Neural cell (in vitro differentiated cells): ENCODE results near the gene YPEL1. TPM values are rescaled to one million over a fixed set of nuclear protein-coding genes. Genes with fewer than 3 reads are reported as not detected.

Source experiments
- H2AFZ ChIP-seq: fragments of 200-600, 300-800 bp; sonication (generic), shearing (Covaris generic); 2 replicates; pipeline ENCODE4 v1.6.0; 2014; ENCODE audit warnings: low read depth, mild to moderate bottlenecking, antibody characterized with exemption, low read length, moderate library complexity
- H3F3A ChIP-seq: fragments of 200-600 bp; shearing (Covaris generic); 2 replicates; pipeline ENCODE4 v1.6.1; 2016; ENCODE audit warnings: mild to moderate bottlenecking, moderate library complexity, mixed read lengths, antibody characterized with exemption, low read length; ENCODE audit not compliant: insufficient read depth, poor library complexity, severe bottlenecking
- H3K27ac ChIP-seq: fragments of 200-600, 300-800 bp; sonication (generic), shearing (Covaris generic); 2 replicates; pipeline ENCODE4 v1.5.1; 2014; ENCODE audit warnings: mild to moderate bottlenecking, low read length, moderate library complexity
- H3K27me3 ChIP-seq: fragments of 300-800, 200-600 bp; sonication (generic), shearing (Covaris generic); 2 replicates; pipeline ENCODE4 v1.6.0; 2014; ENCODE audit warnings: mild to moderate bottlenecking, low read depth, low read length, moderate library complexity; ENCODE audit not compliant: insufficient read depth
- H3K36me3 ChIP-seq: fragments of 300-800, 200-600 bp; sonication (generic), shearing (Covaris generic); 2 replicates; pipeline ENCODE4 v1.5.1; 2014; ENCODE audit warnings: mild to moderate bottlenecking, antibody characterized with exemption, low read length, moderate library complexity; ENCODE audit not compliant: insufficient read depth
- H3K4me2 ChIP-seq: fragments of 300-800, 200-600 bp; sonication (generic), shearing (Covaris generic); 2 replicates; pipeline ENCODE4 v1.6.0; 2014; ENCODE audit warnings: mild to moderate bottlenecking, low read length
- H3K4me3 ChIP-seq: fragments of 300-800, 200-600 bp; sonication (generic), shearing (Covaris generic); 2 replicates; pipeline ENCODE4 v1.5.1; 2014; ENCODE audit warnings: mild to moderate bottlenecking, low read length, moderate library complexity
- H3K79me2 ChIP-seq: fragments of 200-600 bp; shearing (Covaris generic); replicated peaks from 2 replicates; pipeline ENCODE4 v1.6.0; 2014; ENCODE audit warnings: mild to moderate bottlenecking, low read length, moderate library complexity; ENCODE audit not compliant: insufficient read depth
- H3K9ac ChIP-seq: fragments of 300-800, 200-600 bp; sonication (generic), shearing (Covaris generic); 2 replicates; pipeline ENCODE4 v1.6.1; 2016; ENCODE audit warnings: mild to moderate bottlenecking, low read length, mixed read lengths
- H3K9me2 ChIP-seq: fragments of 200-600 bp; shearing (Covaris generic); 2 replicates; pipeline ENCODE4 v1.6.1; 2016; ENCODE audit warnings: mild to moderate bottlenecking, low read length, mixed read lengths; ENCODE audit not compliant: insufficient read depth
- H3K9me3 ChIP-seq: fragments of 200-600, 300-800 bp; sonication (generic), shearing (Covaris generic); 2 replicates; pipeline ENCODE4 v1.6.1; 2016; ENCODE audit warnings: mild to moderate bottlenecking, mixed run types, low read length, moderate library complexity, mixed read lengths
- H4K20me1 ChIP-seq: fragments of 200-600 bp; shearing (Covaris generic); 2 replicates; pipeline ENCODE4 v1.6.1; 2016; ENCODE audit warnings: mild to moderate bottlenecking, mixed run types; ENCODE audit not compliant: insufficient read depth
- EP300 ChIP-seq: fragments of 450-650 bp; conservative IDR thresholded peaks from 2 replicates; pipeline ENCODE4 v1.6.1; 2014; ENCODE audit warnings: antibody characterized with exemption, mild to moderate bottlenecking, moderate library complexity; ENCODE audit not compliant: poor library complexity, severe bottlenecking
- EZH2 ChIP-seq: fragments of 200-600, 300-800 bp; shearing (Covaris generic), sonication (generic); IDR thresholded peaks from 2 replicates; pipeline ENCODE4 v1.6.1; 2014; ENCODE audit warnings: antibody characterized with exemption, low read length, borderline replicate concordance, mild to moderate bottlenecking; ENCODE audit not compliant: insufficient read depth, poor library complexity, severe bottlenecking
- MXI1 ChIP-seq: fragments of 450-650 bp; conservative IDR thresholded peaks from 2 replicates; pipeline ENCODE4 v1.6.1; 2014; ENCODE audit warnings: antibody characterized with exemption, mild to moderate bottlenecking; ENCODE audit not compliant: poor library complexity, severe bottlenecking
- POLR2AphosphoS5 ChIP-seq: IDR thresholded peaks from 2 replicates; pipeline ENCODE4 v1.6.1; 2012
- RAD21 ChIP-seq: fragments of 450-650 bp; conservative IDR thresholded peaks from 2 replicates; pipeline ENCODE4 v1.6.1; 2014; ENCODE audit warnings: antibody characterized with exemption, mild to moderate bottlenecking, moderate library complexity
- REST ChIP-seq: IDR thresholded peaks from 2 replicates; pipeline ENCODE4 v1.6.1; 2012; ENCODE audit warnings: borderline replicate concordance
- SMC3 ChIP-seq: fragments of 450-650 bp; conservative IDR thresholded peaks from 2 replicates; pipeline ENCODE4 v1.6.1; 2014; ENCODE audit warnings: antibody characterized with exemption, mild to moderate bottlenecking, moderate library complexity; ENCODE audit not compliant: poor library complexity
- TAF1 ChIP-seq: IDR thresholded peaks from 2 replicates; pipeline ENCODE4 v1.6.1; 2012; ENCODE audit warnings: low read depth
- polyA plus RNA-seq: library from polyadenylated mRNA; depleted of rRNA; stranded (reverse); fragments of >200 nt; gene quantifications from 2 replicates; pipeline ENCODE4 v1.2.3, GENCODE V29; 2014
- TF ChIP-seq, protein P1 (sequence below): fragments of 450-650 bp; IDR thresholded peaks from 2 replicates; pipeline ENCODE4 v1.5.1; 2014; ENCODE audit warnings: antibody characterized with exemption, mild to moderate bottlenecking, moderate library complexity; ENCODE audit not compliant: poor library complexity, severe bottlenecking

YPEL1 gene
- polyA plus RNA-seq, 1 donor from 2014 or later, result 38.0 TPM

- H3K9me3 ChIP-seq, result no peaks in the 10 kb centered on the region
- no peaks in the 10 kb centered on the region for H3K9me2 ChIP-seq
- TF ChIP-seq TAF1 (no peak), RAD21 (no peak), SMC3 (no peak), POLR2AphosphoS5 (no peak)
- H3K36me3 ChIP-seq, result no peaks in the 10 kb centered on the region
- no peak overlapping the region for H2AFZ ChIP-seq
- no peak overlapping the region for H3K9ac ChIP-seq
- no peaks in the 10 kb centered on the region for H3K27me3 ChIP-seq
- H3K4me3 ChIP-seq, result no peak overlapping the region
- no peak overlapping the region for H3K27ac ChIP-seq
- H4K20me1 ChIP-seq, result no peaks in the 10 kb centered on the region
- H3K79me2 ChIP-seq, result peaks cover 4% of the 10 kb centered on the region
- no peak overlapping the region for H3K4me2 ChIP-seq
- no peaks in the 10 kb centered on the region for H3F3A ChIP-seq
Measured at GRCh38 chr22:21739828-21740377, 4.3 kb upstream of the YPEL1 start.

- no peak overlapping the region for H2AFZ ChIP-seq
- no peaks in the 10 kb centered on the region for H3K36me3 ChIP-seq
Measured at GRCh38 chr22:21738966-21739365, 3.4 kb upstream of the YPEL1 start.

More at GRCh38 chr22:21738966-21739365, 3.4 kb upstream of the YPEL1 start:
- H3F3A ChIP-seq, result no peaks in the 10 kb centered on the region
- H3K9me2 ChIP-seq, result no peaks in the 10 kb centered on the region
- no peak overlapping the region for H3K27ac ChIP-seq
- no peak overlapping the region for H3K4me3 ChIP-seq
- peaks cover 4% of the 10 kb centered on the region for H4K20me1 ChIP-seq
- no peak for TF ChIP-seq RAD21
- TF ChIP-seq EZH2, result no peak
- TF ChIP-seq MXI1, result no peak
- TF ChIP-seq TAF1, result no peak
- TF ChIP-seq, protein P1, sequence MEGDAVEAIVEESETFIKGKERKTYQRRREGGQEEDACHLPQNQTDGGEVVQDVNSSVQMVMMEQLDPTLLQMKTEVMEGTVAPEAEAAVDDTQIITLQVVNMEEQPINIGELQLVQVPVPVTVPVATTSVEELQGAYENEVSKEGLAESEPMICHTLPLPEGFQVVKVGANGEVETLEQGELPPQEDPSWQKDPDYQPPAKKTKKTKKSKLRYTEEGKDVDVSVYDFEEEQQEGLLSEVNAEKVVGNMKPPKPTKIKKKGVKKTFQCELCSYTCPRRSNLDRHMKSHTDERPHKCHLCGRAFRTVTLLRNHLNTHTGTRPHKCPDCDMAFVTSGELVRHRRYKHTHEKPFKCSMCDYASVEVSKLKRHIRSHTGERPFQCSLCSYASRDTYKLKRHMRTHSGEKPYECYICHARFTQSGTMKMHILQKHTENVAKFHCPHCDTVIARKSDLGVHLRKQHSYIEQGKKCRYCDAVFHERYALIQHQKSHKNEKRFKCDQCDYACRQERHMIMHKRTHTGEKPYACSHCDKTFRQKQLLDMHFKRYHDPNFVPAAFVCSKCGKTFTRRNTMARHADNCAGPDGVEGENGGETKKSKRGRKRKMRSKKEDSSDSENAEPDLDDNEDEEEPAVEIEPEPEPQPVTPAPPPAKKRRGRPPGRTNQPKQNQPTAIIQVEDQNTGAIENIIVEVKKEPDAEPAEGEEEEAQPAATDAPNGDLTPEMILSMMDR, result no peak
- TF ChIP-seq REST, result no peak
- no peak for TF ChIP-seq SMC3
- TF ChIP-seq POLR2AphosphoS5, result no peak
- no peak for TF ChIP-seq EP300
- no peak overlapping the region for H3K4me2 ChIP-seq
- H3K79me2 ChIP-seq, result peaks cover 13% of the 10 kb centered on the region
- no peak overlapping the region for H3K9ac ChIP-seq
- H3K27me3 ChIP-seq, result no peaks in the 10 kb centered on the region
- H3K9me3 ChIP-seq, result no peaks in the 10 kb centered on the region
